T-helper 2 cell (primary cell): ENCODE measurements around the gene PHF14.
A peak's percentile ranks its signal among the peaks of the same experiment; 100 is the strongest.

Experiments used
- DNase-seq, 5 experiments: peaks; one replicate each; pipeline versions ENCODE4 v3.0.0 to v3.0.0-alpha.2; 2012 to 2022

The PHF14 gene

GRCh38 chr7:11212080-11212711, 238.5 kb downstream of the PHF14 start:
- DNase-seq, result peak in 2 of 5 experiments; percentile 5 to 72

- DNase-seq, result no peak
These were observed 239.1 kb downstream of the PHF14 start for GRCh38 chr7:11212816-11213215.

- DNase-seq, result peak in 1 of 5 experiments; percentile 49
These were observed 239.6 kb downstream of the PHF14 start for GRCh38 chr7:11213266-11213665.

- DNase-seq, result no peak
These were observed 242.6 kb downstream of the PHF14 start for GRCh38 chr7:11216276-11216675.

GRCh38 chr7:11217848-11218565, 244.3 kb downstream of the PHF14 start:
- peak in 1 of 5 experiments; percentile 36 for DNase-seq
